Left ventricle myocardium superior (tissue), 1 donor: ENCODE results near the gene LIMD2. TPM values are rescaled to one million over a fixed set of nuclear protein-coding genes. Genes with fewer than 3 reads are reported as not detected.

Source experiments
- ATAC-seq: fragments of 200-7000 bp; cut with Tn5 transposase; one replicate; pipeline ENCODE4 v1.9.1; 2020; ENCODE audit warnings: mild to moderate bottlenecking, moderate library complexity
- DNase-seq: peaks from one replicate; pipeline ENCODE4 v3.0.0-alpha.2; 2020
- intact Hi-C: fragments of 100-400 bp; cut with micrococcal nuclease; formaldehyde crosslinking; loops from one replicate; pipeline ENCODE4 v1.11.0; 2022
- total RNA-seq: library from RNA; stranded (reverse); fragmentation: NEBNext Ultra II Directional; extraction: Animal tissue kit (Norgen Biotek cat#: 25700); gene quantifications from one replicate; pipeline ENCODE4 v1.2.1, GENCODE V29; 2021
- donor health status: DM: no; HTN: yes; CAD: no; lungs with severe emphysema.

LIMD2 gene
- total RNA-seq, 1 donor from 2014 or later: 4.7 TPM

DNA sequence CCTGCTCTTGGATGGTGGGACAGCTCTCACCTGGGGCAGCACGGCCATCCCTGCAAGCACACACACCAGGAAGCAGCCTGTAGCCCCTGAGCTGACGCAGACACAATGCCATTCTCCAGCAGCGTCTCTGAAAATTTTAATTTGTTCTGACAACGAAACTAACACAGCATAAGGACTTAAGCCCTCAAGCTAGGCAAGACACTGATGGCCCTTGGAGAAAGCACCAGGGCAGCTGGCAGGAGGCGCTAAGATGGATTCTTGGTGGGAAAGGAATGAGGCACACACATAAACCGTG lies 2.7 kb upstream of the LIMD2 start:
- intact Hi-C loops: no loop called here
- ATAC-seq (no peak), DNase-seq (no peak)

- ATAC-seq (no peak), DNase-seq (peak; percentile 49)
- intact Hi-C loops: no loop called here
These were observed 2.2 kb upstream of the LIMD2 start for GRCh38 chr17:63701868-63702720.

DNA sequence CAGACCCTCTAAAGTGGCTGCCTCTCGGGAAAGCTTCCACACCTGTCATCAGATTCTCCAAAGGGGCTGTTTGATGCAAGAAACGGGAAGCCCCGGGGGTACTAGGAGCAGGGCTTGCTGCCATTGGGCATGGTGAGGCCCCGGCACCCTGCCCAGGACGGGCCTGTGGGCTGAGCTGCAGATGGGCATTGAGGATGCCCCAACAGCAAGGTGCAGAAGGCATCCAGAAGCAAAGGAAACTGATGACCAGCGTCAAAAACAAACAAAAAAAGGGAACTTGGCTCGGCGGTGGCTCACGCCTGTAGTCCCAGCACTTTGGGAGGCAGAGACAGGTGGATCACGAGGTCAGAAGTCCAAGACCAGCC lies 1.5 kb upstream of the LIMD2 start:
- intact Hi-C loops: no loop called here
- DNase-seq: no peak
- no peak for ATAC-seq

DNA sequence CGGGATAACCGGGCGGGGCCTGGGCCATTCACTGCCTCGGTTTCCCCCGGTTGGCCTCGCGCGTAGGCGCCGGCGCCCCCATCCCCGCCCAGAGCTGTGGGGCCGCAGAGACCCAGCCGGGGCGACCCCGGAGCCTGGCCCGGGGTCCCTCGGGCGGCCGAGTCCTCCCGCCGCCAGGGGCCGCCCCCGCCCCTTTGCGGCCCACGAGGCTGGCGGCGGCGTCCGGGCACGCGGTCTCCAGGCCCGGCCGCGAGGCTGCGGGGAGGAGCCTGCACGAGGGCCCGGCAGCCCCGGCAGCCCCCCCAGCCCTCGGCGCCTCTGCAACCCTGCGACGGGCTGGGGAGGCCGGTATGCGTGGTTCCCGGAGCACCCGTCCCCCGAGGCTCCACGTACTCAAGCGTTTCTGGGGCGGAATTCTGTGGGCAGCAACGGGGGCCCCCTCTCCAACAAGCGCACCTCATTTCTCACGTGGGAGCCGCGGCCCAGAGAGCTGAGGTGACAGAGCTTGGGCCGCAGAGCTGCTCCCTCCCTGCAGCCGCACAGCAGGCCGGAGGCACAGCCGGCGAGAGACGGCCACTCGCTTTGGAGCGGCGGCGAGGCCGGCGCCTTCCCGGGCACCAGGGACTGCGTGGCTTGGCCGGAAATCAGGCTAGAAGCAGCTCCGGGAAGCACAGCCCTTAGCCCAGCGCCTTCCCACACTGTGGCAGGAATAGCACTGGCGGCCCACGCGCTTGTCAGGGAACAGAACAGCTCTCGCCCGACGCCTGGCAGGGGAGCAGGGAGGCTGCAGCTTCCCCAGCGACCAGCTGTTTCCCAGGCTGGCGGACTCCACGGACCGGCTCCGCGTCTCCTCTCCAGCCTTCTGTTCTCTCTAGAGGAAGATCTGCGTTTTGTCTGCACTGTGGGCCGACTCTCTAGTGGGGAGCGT lies 867 bp upstream of the LIMD2 start:
- DNase-seq: peak; percentile 83
- intact Hi-C loops: no loop called here
- peak; percentile 63 for ATAC-seq

- intact Hi-C loops: no loop called here
- DNase-seq (peak; percentile 73), ATAC-seq (peak; percentile 20)
These were observed 863 bp downstream of the LIMD2 start for GRCh38 chr17:63698886-63699637.

- no peak for ATAC-seq
These were observed 1.5 kb downstream of the LIMD2 start for GRCh38 chr17:63698381-63698885.

DNA sequence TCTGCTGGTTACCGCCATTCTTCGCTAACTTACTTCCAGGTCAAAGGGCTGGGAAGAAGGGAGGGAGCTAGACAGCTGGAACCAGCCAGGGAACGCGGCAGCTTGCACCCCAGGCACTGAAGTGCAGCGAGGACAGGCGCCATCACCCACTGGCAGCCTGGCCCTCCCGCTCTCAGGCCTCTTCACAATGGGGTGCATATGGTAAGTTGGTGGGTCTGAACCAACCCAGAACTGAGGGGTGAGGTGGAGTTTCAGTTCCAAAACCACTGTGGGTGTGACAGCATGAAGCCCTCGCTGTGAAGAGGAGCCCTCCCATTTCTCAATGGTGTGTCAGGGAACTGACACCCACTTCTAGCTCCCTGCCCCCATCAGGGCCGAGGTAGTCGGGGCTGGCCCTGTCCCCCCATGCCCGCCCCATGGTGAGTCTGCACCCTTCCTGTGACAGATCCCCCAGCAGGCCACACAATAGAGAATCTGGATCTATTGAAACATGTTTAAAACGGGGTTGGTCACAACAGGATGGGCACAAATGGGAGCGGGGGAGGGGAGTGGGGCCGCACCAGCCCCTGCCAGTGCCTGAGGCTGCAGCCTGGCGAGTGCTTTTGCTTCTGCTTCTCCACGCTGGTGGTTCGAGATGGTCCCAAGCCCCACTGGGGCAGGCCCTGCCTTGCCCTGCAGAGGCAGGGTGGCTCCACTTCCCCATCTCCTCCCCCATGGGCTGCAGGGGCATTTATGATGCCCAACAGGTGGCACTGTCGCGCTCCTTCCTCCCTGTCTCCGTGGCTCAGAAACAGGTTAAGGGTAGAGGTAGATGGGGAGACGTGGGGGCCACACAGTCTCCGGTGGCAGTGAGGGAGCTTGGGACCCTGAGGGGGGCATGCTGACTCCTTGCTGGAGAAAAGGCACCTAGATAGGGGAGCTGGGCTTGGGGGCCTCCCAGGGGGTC lies 2.3 kb downstream of the LIMD2 start:
- ATAC-seq: peak; percentile 10
- intact Hi-C loops: no loop called here
- DNase-seq: peak; percentile 73

More at GRCh38 chr17:63698381-63698885, 1.5 kb downstream of the LIMD2 start:
- DNase-seq: no peak
- intact Hi-C loops: no loop called here

DNA sequence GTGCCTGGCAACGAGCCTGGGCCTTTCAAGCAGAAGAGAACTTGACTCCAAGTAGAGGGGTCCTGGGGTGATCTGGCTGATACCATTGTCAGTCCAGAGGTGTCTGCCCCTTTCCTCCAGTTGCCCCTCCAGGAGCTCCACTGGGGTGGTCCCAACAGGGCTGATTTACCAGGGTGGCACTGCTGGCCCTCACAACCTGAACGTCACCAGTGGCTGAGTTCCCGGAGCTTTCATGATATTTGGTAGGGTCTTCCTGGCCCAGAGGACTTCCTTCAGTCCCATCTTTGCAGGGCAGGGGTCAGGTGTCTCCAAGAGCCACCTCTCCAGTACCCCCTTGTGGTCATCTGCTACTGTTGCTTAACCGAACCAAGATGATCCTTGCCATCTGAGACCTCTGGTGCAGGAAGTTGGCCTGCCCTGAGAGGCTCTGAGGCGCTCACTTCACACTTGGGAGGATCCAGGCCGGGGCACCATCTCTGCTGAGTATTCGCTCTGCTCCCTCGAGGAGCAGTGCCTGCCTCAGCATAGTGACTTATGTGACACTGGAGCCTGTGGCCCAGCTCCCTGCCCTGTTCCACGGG lies 3.5 kb downstream of the LIMD2 start:
- DNase-seq (no peak), ATAC-seq (peak; percentile 2)
- intact Hi-C loops: no loop called here

- intact Hi-C loops: no loop called here
- DNase-seq: no peak
- ATAC-seq: no peak
These were observed 4.0 kb downstream of the LIMD2 start for GRCh38 chr17:63695889-63696288.

DNA sequence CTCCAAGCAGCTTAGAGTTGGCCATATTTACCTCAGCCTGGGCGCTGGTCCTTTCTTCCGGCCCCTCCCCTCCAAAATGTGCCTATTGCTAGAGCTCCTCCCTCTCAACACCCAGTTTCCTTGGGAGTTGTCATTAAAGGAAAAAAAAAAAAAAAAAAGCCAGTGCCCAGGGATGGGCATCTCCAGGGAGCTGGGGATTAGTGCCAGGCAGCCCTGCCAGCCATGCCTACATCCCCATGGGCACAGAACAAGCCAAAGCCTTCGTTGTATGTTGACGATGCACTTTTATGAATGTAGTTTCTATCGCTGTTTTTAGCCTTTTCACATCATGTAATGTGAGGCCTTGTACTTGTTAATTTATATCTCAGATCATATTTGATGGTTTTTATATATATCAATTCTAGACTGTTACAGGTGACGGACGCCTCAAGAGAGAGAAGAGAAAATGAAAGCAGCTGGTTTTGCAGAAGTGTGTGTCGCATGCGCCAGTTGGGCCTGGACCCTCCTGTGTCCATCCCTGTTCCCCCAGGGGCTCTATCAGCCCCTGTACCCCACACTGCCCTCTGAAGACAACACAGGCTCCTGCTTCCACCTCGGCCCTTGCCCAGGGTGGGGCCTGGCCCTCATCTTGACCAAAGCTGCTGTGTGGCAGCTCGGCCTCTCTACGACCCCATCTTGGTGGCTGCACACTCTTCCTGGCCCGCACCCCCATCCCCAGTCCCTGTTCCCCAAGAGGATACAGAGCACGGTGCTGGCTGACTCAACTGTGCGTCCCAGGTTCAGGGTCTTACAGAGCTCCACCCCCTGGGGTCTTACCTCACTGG lies 4.8 kb downstream of the LIMD2 start:
- DNase-seq (no peak), ATAC-seq (no peak)
- intact Hi-C loops: no loop called here

DNA sequence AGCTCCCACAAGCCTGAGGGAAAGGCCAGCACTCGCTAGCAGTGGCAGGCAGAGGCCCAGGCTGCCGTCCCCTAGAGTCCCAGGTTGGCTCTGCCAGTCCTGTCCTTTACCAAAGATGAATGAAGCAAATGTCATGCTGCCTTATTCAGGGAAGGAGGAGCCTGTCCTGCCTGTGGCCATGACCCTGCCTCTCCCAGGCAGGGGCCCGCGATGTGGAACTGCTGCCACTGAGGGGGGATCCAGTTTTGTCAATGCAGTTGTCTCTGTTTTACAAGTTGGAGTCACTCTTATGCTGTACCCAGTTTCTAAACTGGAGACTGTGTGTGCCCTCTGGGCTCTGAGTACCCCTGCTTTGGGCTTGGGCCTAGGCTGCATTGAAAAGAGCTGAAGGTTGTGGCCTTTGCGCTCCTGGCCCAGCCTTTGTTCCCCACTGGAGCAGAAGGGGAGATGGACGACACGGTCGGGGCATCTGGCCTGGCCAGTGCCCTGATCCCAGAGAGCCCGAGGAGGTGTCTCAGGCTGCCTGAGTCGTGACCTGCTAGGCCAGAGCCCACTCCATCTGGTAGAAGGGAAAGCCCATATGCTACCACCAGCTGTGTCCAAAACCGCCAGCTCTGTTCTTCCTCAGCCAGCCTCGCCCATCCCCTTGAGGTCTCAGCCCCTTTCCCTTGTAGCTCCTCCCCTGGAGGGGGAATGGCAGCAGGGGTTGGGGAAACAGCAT lies 5.5 kb downstream of the LIMD2 start:
- no peak for ATAC-seq
- intact Hi-C loops: no loop called here
- DNase-seq: no peak

DNA sequence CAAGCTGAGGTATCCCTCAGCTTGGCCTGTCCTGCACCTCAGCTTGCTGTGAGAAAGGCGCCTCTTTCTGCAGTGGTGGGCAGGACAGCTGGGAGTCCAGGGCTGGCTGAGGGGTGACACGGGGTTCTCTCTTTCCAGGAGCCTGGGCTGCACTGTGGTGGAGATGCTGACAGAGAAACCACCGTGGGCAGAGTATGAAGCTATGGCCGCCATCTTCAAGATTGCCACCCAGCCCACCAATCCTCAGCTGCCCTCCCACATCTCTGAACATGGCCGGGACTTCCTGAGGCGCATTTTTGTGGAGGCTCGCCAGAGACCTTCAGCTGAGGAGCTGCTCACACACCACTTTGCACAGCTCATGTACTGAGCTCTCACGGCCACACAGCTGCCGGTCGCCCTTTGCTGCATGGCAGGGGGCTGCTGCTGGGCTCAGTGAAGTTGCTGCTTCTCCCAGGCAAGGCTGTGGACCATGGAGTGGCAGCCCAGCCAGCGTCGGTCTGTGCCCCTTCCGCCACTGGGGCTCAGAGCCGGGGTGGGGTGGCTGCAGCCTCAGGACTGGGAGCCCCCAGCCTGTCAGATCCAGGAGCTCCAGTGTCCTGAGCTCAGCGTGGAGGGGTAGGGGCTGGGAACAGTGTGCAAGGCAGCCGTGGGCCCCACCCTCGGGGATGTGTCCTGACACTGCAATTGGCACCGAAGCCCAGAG lies 6.4 kb downstream of the LIMD2 start:
- intact Hi-C loops: no loop called here
- DNase-seq (no peak), ATAC-seq (no peak)

DNA sequence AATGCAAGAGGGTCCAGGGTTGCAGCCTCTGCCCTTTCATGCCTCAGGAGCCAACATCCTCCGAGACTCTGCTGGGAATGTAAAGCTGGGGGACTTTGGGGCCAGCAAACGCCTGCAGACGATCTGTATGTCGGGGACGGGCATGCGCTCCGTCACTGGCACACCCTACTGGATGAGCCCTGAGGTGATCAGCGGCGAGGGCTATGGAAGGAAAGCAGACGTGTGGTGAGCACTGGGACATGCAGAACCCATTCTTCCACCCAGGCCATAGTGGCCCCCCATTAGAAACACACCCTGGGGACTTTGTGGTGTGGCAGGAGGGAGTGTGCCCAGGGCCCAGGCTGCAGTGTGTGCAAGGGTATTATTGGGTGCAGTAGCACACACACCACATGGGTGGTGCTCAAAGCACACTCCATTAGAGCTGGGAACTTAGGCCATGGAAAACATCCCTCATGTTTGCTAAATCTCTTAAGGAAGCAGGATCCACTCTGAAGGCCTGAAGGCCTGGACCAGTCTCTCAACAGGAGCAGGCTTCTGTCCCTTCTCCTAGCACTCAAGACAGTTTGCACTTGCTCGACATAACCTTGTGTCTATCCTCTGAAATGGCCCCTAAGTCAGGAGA lies 7.6 kb downstream of the LIMD2 start:
- ATAC-seq (no peak), DNase-seq (no peak)
- intact Hi-C loops: no loop called here

DNA sequence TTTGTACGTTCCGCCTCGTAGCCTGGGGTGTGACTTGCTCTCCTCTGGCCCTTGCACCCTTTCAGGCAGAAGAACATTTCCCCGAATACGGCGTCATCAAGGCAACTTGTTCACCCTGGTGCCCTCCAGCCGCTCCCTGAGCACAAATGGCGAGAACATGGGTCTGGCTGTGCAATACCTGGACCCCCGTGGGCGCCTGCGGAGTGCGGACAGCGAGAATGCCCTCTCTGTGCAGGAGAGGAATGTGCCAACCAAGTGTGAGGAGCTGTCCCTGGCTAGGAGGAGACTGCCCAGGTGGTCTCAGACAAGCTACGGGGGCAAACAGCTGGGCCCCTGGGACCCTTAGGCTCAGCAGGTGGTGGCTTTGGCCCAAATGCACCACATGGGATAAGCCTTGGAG lies 10.4 kb downstream of the LIMD2 start:
- ATAC-seq (no peak), DNase-seq (no peak)
- intact Hi-C loops: no loop called here

GRCh38 chr17:63688396-63689020 lies 11.4 kb downstream of the LIMD2 start:
- intact Hi-C loops: no loop called here
- DNase-seq: no peak
- ATAC-seq: no peak
